Glutamatergic neuron (in vitro differentiated cells): Measurements from ENCODE around the gene LIPC. TPM values are rescaled to one million over a fixed set of nuclear protein-coding genes. Genes with fewer than 3 reads are reported as not detected.

Experiments
- DNase-seq: peaks from one replicate; pipeline ENCODE4 v3.0.0; 2022
- H3K27ac Mint-ChIP-seq: one replicate; pipeline ENCODE4 v1.8.0; 2020; ENCODE audit warnings: mild to moderate bottlenecking, mixed read lengths, inconsistent platforms; ENCODE audit not compliant: unreplicated experiment
- H3K27me3 Mint-ChIP-seq: one replicate; pipeline ENCODE4 v1.8.0; 2020; ENCODE audit warnings: mild to moderate bottlenecking, moderate library complexity, mixed read lengths, inconsistent platforms; ENCODE audit not compliant: unreplicated experiment
- H3K36me3 Mint-ChIP-seq: one replicate; pipeline ENCODE4 v1.8.0; 2020; ENCODE audit warnings: mild to moderate bottlenecking, mixed read lengths, inconsistent platforms; ENCODE audit not compliant: unreplicated experiment
- H3K4me1 Mint-ChIP-seq: one replicate; pipeline ENCODE4 v1.8.0; 2020; ENCODE audit warnings: mild to moderate bottlenecking, low read depth, mixed read lengths, inconsistent platforms; ENCODE audit not compliant: unreplicated experiment
- H3K4me3 Mint-ChIP-seq: one replicate; pipeline ENCODE4 v1.8.0; 2020; ENCODE audit warnings: mild to moderate bottlenecking, mixed read lengths, inconsistent platforms; ENCODE audit not compliant: unreplicated experiment
- H3K9me3 Mint-ChIP-seq: one replicate; pipeline ENCODE4 v1.8.0; 2020; ENCODE audit warnings: mild to moderate bottlenecking, moderate library complexity, mixed read lengths, inconsistent platforms; ENCODE audit not compliant: unreplicated experiment
- total RNA-seq: library from RNA; stranded (reverse); fragmentation: NEBNext Ultra II Directional; extraction: Animal tissue kit (Norgen Biotek cat#: 25700); gene quantifications from one replicate; pipeline ENCODE4 v1.2.1, GENCODE V29; 2021; ENCODE audit not compliant: unreplicated experiment
- TF ChIP-seq, protein P1 (sequence below): fragments of 200-600 bp; sonication (generic); IDR thresholded peaks from one replicate; pipeline ENCODE4 v1.5.0; 2021; ENCODE audit not compliant: partially characterized antibody, unreplicated experiment

LIPC gene
- total RNA-seq, 1 donor from 2014 or later: not detected

- Mint-ChIP-seq H3K27ac (no peak overlapping the region), H3K4me1 (no peaks in the 10 kb centered on the region), H3K4me3 (no peak overlapping the region), H3K27me3 (peaks cover 2% of the 10 kb centered on the region), H3K9me3 (peaks cover 6% of the 10 kb centered on the region), H3K36me3 (no peaks in the 10 kb centered on the region)
- TF ChIP-seq, protein P1, sequence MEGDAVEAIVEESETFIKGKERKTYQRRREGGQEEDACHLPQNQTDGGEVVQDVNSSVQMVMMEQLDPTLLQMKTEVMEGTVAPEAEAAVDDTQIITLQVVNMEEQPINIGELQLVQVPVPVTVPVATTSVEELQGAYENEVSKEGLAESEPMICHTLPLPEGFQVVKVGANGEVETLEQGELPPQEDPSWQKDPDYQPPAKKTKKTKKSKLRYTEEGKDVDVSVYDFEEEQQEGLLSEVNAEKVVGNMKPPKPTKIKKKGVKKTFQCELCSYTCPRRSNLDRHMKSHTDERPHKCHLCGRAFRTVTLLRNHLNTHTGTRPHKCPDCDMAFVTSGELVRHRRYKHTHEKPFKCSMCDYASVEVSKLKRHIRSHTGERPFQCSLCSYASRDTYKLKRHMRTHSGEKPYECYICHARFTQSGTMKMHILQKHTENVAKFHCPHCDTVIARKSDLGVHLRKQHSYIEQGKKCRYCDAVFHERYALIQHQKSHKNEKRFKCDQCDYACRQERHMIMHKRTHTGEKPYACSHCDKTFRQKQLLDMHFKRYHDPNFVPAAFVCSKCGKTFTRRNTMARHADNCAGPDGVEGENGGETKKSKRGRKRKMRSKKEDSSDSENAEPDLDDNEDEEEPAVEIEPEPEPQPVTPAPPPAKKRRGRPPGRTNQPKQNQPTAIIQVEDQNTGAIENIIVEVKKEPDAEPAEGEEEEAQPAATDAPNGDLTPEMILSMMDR: no peak
- no peak for DNase-seq
Measured at GRCh38 chr15:58476525-58477162, 44.9 kb downstream of the LIPC start.

GRCh38 chr15:58477170-58477569 is 45.4 kb downstream of the LIPC start:
- no peak for DNase-seq
- Mint-ChIP-seq H3K27me3 (peaks cover 2% of the 10 kb centered on the region), H3K36me3 (no peaks in the 10 kb centered on the region), H3K27ac (no peak overlapping the region), H3K4me3 (no peak overlapping the region), H3K4me1 (no peaks in the 10 kb centered on the region), H3K9me3 (peaks cover 6% of the 10 kb centered on the region)
- TF ChIP-seq, protein P1: no peak

- DNase-seq: no peak
- H3K4me3 Mint-ChIP-seq: no peak overlapping the region
- peaks cover 2% of the 10 kb centered on the region for H3K9me3 Mint-ChIP-seq
- H3K27ac Mint-ChIP-seq: no peak overlapping the region
- H3K4me1 Mint-ChIP-seq: no peaks in the 10 kb centered on the region
- no peaks in the 10 kb centered on the region for H3K36me3 Mint-ChIP-seq
- no peaks in the 10 kb centered on the region for H3K27me3 Mint-ChIP-seq
- TF ChIP-seq, protein P1: no peak
Measured at GRCh38 chr15:58478035-58478434, 46.2 kb downstream of the LIPC start.

- Mint-ChIP-seq H3K4me1 (no peaks in the 10 kb centered on the region), H3K27ac (no peak overlapping the region), H3K9me3 (peaks cover 1% of the 10 kb centered on the region), H3K4me3 (no peak overlapping the region), H3K27me3 (no peaks in the 10 kb centered on the region), H3K36me3 (no peaks in the 10 kb centered on the region)
- TF ChIP-seq, protein P1: no peak
- DNase-seq: no peak
Measured at GRCh38 chr15:58478579-58478978, 46.8 kb downstream of the LIPC start.

GRCh38 chr15:58479941-58480340 is 48.1 kb downstream of the LIPC start:
- Mint-ChIP-seq H3K4me1 (no peaks in the 10 kb centered on the region), H3K9me3 (peaks cover 1% of the 10 kb centered on the region), H3K27me3 (peaks cover under 1% of the 10 kb centered on the region), H3K27ac (no peak overlapping the region), H3K36me3 (no peaks in the 10 kb centered on the region), H3K4me3 (no peak overlapping the region)
- DNase-seq: no peak
- TF ChIP-seq, protein P1: no peak
